Fibroblast of lung (primary cell): Measurements from ENCODE around the gene CAMTA1.

Experiments used
- CTCF ChIP-seq, 2 donors: IDR thresholded peaks in 1 of 2; conservative IDR thresholded peaks in 1 of 2; 1 replicate in 1 of 2; 2 replicates in 1 of 2; pipeline ENCODE4 v1.5.1; 2011 to 2012; ENCODE audit warnings: low read length in 2 of 2, control low read depth in 1 of 2, inconsistent platforms in 1 of 2, low read depth in 1 of 2, mild to moderate bottlenecking in 1 of 2
- EZH2 ChIP-seq: IDR thresholded peaks from 2 replicates; pipeline ENCODE4 v1.5.1; 2012; ENCODE audit warnings: low read length, control low read depth, mild to moderate bottlenecking; ENCODE audit errors: missing control alignments

- TF ChIP-seq CTCF (conservative IDR thresholded peaks at IDR 0.05 in 1 of 2, IDR thresholded peaks at IDR 0.05 in 1 of 2; ENCODE audit: low read depth in 1 of 2, low read length in 2 of 2), result no peak
- no peak for TF ChIP-seq EZH2
These were observed 360.7 kb downstream of the CAMTA1 start for GRCh38 chr1:7145947-7146346.
